ENCODE results near the gene NR5A2.

Gene NR5A2

GRCh38 chr1:200027264-200027823, at the start of gene NR5A2:
Gene NR5A2 (plus strand): TSS chr1:200027710. CDS start chr1:200027848, 138 bp downstream.
- no peak for TF ChIP-seq CTCF (IDR thresholded peaks at IDR 0.05; ENCODE audit: low read depth, low read length, missing control alignments)
- no peak for DNase-seq (ENCODE audit: low read depth)
- H3K4me3 ChIP-seq (ENCODE audit: low read depth, low read length), result no peak within 1 kb of the TSS
- in situ Hi-C loops (cut with HindIII; ENCODE audit: low sequenced_read_pairs), result no loop called here

- DNase-seq (ENCODE audit: low read depth), result no peak
- no peak for TF ChIP-seq CTCF (IDR thresholded peaks at IDR 0.05; ENCODE audit: low read depth, low read length, missing control alignments)
- no peak overlapping the region for H3K4me3 ChIP-seq (ENCODE audit: low read depth, low read length)
- in situ Hi-C loops (cut with HindIII; ENCODE audit: low sequenced_read_pairs), result no loop called here
Observed at GRCh38 chr1:199978408-199978940, 49.0 kb upstream of the NR5A2 start.

- in situ Hi-C loops (cut with HindIII; ENCODE audit: low sequenced_read_pairs), result no loop called here
- no peak overlapping the region for H3K4me3 ChIP-seq (ENCODE audit: low read depth, low read length)
- no peak for DNase-seq (ENCODE audit: low read depth)
- no peak for TF ChIP-seq CTCF (IDR thresholded peaks at IDR 0.05; ENCODE audit: low read depth, low read length, missing control alignments)
Observed at GRCh38 chr1:199979071-199979470, 48.4 kb upstream of the NR5A2 start.

GRCh38 chr1:199981584-199981983, 45.9 kb upstream of the NR5A2 start:
- no peak overlapping the region for H3K4me3 ChIP-seq (ENCODE audit: low read depth, low read length)
- in situ Hi-C loops (cut with HindIII; ENCODE audit: low sequenced_read_pairs), result no loop called here
- no peak for TF ChIP-seq CTCF (IDR thresholded peaks at IDR 0.05; ENCODE audit: low read depth, low read length, missing control alignments)
- no peak for DNase-seq (ENCODE audit: low read depth)

GRCh38 chr1:199982606-199983005, 44.9 kb upstream of the NR5A2 start:
- in situ Hi-C loops (cut with HindIII; ENCODE audit: low sequenced_read_pairs), result no loop called here
- no peak for TF ChIP-seq CTCF (IDR thresholded peaks at IDR 0.05; ENCODE audit: low read depth, low read length, missing control alignments)

GRCh38 chr1:199983531-199983930, 44.0 kb upstream of the NR5A2 start:
- no peak for DNase-seq (ENCODE audit: low read depth)

More at GRCh38 chr1:199982606-199983005, 44.9 kb upstream of the NR5A2 start:
- no peak for DNase-seq (ENCODE audit: low read depth)
- H3K4me3 ChIP-seq (ENCODE audit: low read depth, low read length), result no peak overlapping the region

More at GRCh38 chr1:199983531-199983930, 44.0 kb upstream of the NR5A2 start:
- no peak for TF ChIP-seq CTCF (IDR thresholded peaks at IDR 0.05; ENCODE audit: low read depth, low read length, missing control alignments)
- in situ Hi-C loops (cut with HindIII; ENCODE audit: low sequenced_read_pairs), result no loop called here
- H3K4me3 ChIP-seq (ENCODE audit: low read depth, low read length), result no peak overlapping the region
